Esophagus squamous epithelium (tissue), 4 donors: ENCODE data around the gene RNU7-1.

ENCODE experiments used
- POLR2A ChIP-seq, 4 donors: fragments of 450-650 bp; IDR thresholded peaks; one replicate each; pipeline ENCODE4 v1.6.1; 2017; ENCODE audit warnings: antibody characterized with exemption in 4 of 4, mild to moderate bottlenecking in 4 of 4, moderate library complexity in 3 of 4
- TF ChIP-seq, protein P1 (sequence below), 6 experiments: fragments of 450-650 bp in 4 of 6; fragments of 200-600 bp in 2 of 6; sonication (generic) in 2 of 6; IDR thresholded peaks; one replicate each; pipeline ENCODE4 v1.5.1; 2016 to 2019; ENCODE audit warnings: antibody characterized with exemption in 6 of 6, mild to moderate bottlenecking in 4 of 6, moderate library complexity in 4 of 6

DNA sequence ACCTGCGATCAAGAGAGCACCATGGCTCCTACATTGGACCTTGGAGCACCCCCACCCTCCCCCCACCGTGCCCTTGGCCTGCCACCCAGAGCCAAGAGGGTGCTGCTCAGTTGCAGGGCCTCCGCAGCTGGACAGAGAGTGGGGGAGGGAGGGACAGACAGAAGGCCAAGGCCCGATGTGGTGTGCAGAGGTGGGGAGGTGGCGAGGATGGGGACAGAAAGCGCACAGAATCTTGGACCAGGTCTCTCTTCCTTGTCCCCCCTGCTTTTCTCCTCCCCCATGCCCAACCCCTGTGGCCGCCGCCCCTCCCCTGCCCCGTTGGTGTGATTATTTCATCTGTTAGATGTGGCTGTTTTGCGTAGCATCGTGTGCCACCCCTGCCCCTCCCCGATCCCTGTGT is 1.8 kb upstream of the RNU7-1 start:
- TF ChIP-seq POLR2A (IDR thresholded peaks at IDR 0.05): no peak
- TF ChIP-seq, protein P1, sequence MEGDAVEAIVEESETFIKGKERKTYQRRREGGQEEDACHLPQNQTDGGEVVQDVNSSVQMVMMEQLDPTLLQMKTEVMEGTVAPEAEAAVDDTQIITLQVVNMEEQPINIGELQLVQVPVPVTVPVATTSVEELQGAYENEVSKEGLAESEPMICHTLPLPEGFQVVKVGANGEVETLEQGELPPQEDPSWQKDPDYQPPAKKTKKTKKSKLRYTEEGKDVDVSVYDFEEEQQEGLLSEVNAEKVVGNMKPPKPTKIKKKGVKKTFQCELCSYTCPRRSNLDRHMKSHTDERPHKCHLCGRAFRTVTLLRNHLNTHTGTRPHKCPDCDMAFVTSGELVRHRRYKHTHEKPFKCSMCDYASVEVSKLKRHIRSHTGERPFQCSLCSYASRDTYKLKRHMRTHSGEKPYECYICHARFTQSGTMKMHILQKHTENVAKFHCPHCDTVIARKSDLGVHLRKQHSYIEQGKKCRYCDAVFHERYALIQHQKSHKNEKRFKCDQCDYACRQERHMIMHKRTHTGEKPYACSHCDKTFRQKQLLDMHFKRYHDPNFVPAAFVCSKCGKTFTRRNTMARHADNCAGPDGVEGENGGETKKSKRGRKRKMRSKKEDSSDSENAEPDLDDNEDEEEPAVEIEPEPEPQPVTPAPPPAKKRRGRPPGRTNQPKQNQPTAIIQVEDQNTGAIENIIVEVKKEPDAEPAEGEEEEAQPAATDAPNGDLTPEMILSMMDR (IDR thresholded peaks at IDR 0.05): no peak
